ENCODE data around the gene NUP42. TPM values are rescaled to one million over a fixed set of nuclear protein-coding genes. Genes with fewer than 3 reads are reported as not detected.

NUP42 gene
- polyA plus RNA-seq, 1 donor (not counting 4 experiments of a cell fraction or from before 2014, with no cell fraction given), result 34.2 TPM

DNA sequence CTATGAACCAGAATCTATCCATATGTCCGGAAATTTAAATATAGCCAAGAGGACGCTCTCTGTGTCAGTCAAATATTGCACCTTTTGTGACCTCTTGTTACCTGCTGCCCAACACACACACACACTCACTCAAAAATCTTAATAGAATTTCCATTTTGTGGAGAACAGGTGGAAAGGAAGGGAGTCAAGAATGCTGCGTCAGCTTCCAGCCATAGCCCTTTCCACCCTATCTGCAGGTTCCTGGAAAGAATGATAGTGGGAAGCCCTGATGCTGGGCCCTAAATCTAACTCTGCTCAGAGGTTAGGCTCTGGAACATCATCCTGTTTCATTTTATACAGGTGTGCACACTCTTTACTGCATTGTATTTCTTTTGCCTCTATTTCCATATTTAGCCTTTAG, 55.2 kb downstream of the NUP42 start:
- Histone ChIP-seq H3K4me1 (ENCODE audit: control insufficient read depth, extremely low read depth, insufficient read depth, low read length) (peaks cover 35% of the 10 kb centered on the region), H3K9me3 (ENCODE audit: control insufficient read depth, low read depth, low read length) (no peaks in the 10 kb centered on the region), H3K36me3 (ENCODE audit: control insufficient read depth in 2 of 2, extremely low read depth in 1 of 2, insufficient read depth in 2 of 2, low read length in 2 of 2) (no peaks in the 10 kb centered on the region), H3K27me3 (ENCODE audit: control insufficient read depth, extremely low read depth, insufficient read depth, low read length) (no peaks in the 10 kb centered on the region), H3K4me3 (ENCODE audit: control insufficient read depth in 2 of 3, extremely low read depth in 1 of 3, insufficient read depth in 2 of 3, low read depth in 1 of 3, low read length in 3 of 3) (no peak overlapping the region), H3K27ac (ENCODE audit: control insufficient read depth, insufficient read depth, low read length) (no peak overlapping the region), H3K9ac (ENCODE audit: control insufficient read depth, extremely low read depth, insufficient read depth, low read length) (no peak overlapping the region), H3K9me1 (ENCODE audit: control insufficient read depth, extremely low read depth, insufficient read depth, low read length) (peaks cover 4% of the 10 kb centered on the region), H2AFZ (ENCODE audit: control insufficient read depth, low read length) (no peak overlapping the region), H3K4me2 (ENCODE audit: control insufficient read depth, extremely low read depth, insufficient read depth, low read depth, low read length) (no peak overlapping the region), H4K20me1 (ENCODE audit: control insufficient read depth, extremely low read depth, insufficient read depth, low read length) (no peaks in the 10 kb centered on the region), H3K79me2 (ENCODE audit: control insufficient read depth, insufficient read depth, low read length) (no peaks in the 10 kb centered on the region)
- TF ChIP-seq, protein P1, sequence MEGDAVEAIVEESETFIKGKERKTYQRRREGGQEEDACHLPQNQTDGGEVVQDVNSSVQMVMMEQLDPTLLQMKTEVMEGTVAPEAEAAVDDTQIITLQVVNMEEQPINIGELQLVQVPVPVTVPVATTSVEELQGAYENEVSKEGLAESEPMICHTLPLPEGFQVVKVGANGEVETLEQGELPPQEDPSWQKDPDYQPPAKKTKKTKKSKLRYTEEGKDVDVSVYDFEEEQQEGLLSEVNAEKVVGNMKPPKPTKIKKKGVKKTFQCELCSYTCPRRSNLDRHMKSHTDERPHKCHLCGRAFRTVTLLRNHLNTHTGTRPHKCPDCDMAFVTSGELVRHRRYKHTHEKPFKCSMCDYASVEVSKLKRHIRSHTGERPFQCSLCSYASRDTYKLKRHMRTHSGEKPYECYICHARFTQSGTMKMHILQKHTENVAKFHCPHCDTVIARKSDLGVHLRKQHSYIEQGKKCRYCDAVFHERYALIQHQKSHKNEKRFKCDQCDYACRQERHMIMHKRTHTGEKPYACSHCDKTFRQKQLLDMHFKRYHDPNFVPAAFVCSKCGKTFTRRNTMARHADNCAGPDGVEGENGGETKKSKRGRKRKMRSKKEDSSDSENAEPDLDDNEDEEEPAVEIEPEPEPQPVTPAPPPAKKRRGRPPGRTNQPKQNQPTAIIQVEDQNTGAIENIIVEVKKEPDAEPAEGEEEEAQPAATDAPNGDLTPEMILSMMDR (optimal IDR thresholded peaks at IDR 0.05 in 1 of 3, IDR thresholded peaks at IDR 0.05 in 1 of 3, conservative IDR thresholded peaks at IDR 0.05 in 1 of 3; ENCODE audit: extremely low read depth in 1 of 3, insufficient read depth in 2 of 3, low read length in 3 of 3), result no peak
- TF ChIP-seq EZH2 (IDR thresholded peaks at IDR 0.05; ENCODE audit: low read length), result no peak
- DNase-seq (ENCODE audit: low read depth, low spot score), result no peak
- FAIRE-seq, result no peak
- dilution Hi-C loops (cut with MboI; ENCODE audit: extremely low pct_ligation_motif_present, low sequenced_read_pairs), result no loop called here

DNA sequence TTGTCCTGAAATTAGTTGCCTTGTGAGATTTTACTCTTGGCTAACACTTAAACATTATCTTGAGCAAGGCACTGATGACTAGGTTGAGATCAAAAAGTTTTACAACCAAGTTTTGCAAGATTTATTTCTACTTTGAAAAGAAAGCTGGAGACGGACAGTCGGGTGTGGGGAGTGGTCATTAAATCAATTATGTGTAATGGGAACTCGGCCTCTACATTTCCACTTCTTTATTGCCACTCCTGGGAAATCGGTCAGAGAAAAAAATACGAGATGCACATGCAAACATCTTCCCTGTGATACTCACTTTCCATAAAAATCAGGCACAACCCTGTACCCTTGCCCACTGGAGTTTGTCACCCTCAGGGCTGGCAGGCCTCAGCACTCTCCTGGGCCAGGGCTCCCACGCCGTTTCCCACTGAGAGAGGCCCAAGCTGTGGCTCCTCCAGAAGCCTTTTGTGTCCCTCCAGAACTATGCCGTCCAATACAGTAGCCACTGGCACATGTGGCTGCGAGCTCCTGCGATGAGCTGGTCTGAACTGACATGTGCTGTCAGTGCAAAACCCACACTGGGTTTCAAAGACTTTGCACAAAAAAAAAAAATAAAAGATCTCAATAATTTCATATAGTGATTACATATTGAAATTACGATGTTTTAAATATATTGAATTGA, 57.3 kb downstream of the NUP42 start:
- no peaks in the 10 kb centered on the region for H3K9me1 ChIP-seq (ENCODE audit: control insufficient read depth, extremely low read depth, insufficient read depth, low read length)
- no peak overlapping the region for H3K4me3 ChIP-seq (ENCODE audit: control insufficient read depth in 2 of 3, extremely low read depth in 1 of 3, insufficient read depth in 2 of 3, low read depth in 1 of 3, low read length in 3 of 3)
- H3K27ac ChIP-seq (ENCODE audit: control insufficient read depth, insufficient read depth, low read length), result no peak overlapping the region

More for the DNA sequence above, 57.3 kb downstream of the NUP42 start:
- TF ChIP-seq, protein P1 (optimal IDR thresholded peaks at IDR 0.05 in 1 of 3, IDR thresholded peaks at IDR 0.05 in 1 of 3, conservative IDR thresholded peaks at IDR 0.05 in 1 of 3; ENCODE audit: extremely low read depth in 1 of 3, insufficient read depth in 2 of 3, low read length in 3 of 3), result no peak
- no peak for TF ChIP-seq EZH2 (IDR thresholded peaks at IDR 0.05; ENCODE audit: low read length)
- H3K4me2 ChIP-seq (ENCODE audit: control insufficient read depth, extremely low read depth, insufficient read depth, low read depth, low read length), result no peak overlapping the region
- H3K79me2 ChIP-seq (ENCODE audit: control insufficient read depth, insufficient read depth, low read length), result no peaks in the 10 kb centered on the region
- H3K27me3 ChIP-seq (ENCODE audit: control insufficient read depth, extremely low read depth, insufficient read depth, low read length), result no peaks in the 10 kb centered on the region
- H3K9me3 ChIP-seq (ENCODE audit: control insufficient read depth, low read depth, low read length), result no peaks in the 10 kb centered on the region
- dilution Hi-C loops (cut with MboI; ENCODE audit: extremely low pct_ligation_motif_present, low sequenced_read_pairs), result no loop called here
- H3K4me1 ChIP-seq (ENCODE audit: control insufficient read depth, extremely low read depth, insufficient read depth, low read length), result peaks cover 36% of the 10 kb centered on the region
- DNase-seq (ENCODE audit: low read depth, low spot score) (no peak), FAIRE-seq (no peak)
- peak overlapping the region; percentile 67 for H2AFZ ChIP-seq (ENCODE audit: control insufficient read depth, low read length)
- H4K20me1 ChIP-seq (ENCODE audit: control insufficient read depth, extremely low read depth, insufficient read depth, low read length), result no peaks in the 10 kb centered on the region
- H3K9ac ChIP-seq (ENCODE audit: control insufficient read depth, extremely low read depth, insufficient read depth, low read length), result no peak overlapping the region
- H3K36me3 ChIP-seq (ENCODE audit: control insufficient read depth in 2 of 2, extremely low read depth in 1 of 2, insufficient read depth in 2 of 2, low read length in 2 of 2), result no peaks in the 10 kb centered on the region

All from keratinocyte (primary cell).